ENCODE data around the gene HOXA13.

HOXA13 gene

DNA sequence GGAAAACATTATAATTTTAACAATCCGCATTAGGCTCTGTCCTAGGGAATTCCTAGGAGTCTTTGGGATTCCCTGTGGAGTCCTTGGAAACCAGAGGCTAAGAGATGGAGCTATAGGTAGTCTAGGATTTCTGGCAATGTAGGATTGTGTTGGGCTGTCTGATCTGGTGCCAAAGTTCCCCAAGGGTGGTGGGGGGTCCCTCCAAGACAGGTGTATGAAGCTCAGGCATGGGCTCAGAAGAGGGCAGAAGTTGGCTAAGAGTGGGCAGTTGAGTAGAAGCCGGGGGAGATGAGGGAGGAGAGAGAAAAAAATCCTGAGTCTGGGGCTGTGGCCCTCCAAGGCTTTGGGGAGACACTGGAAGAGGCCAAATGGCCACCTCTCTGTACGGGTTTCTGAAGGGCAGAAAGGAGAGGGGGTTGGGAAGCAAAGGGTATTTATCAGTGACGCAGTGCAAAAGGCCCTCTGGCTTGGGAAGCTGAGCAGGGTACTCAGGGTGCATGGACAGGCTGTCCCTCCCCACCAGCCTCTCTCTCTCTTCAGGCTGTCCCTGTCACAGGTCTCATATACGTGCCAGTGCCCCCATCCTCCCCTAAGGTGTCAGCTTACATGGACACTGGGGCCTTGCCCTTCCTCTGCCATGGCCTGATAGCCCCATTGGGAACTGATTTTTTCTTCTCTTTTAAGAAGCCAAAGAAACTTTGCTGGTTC lies 53.2 kb downstream of the HOXA13 start:
- no peak for FAIRE-seq

DNA sequence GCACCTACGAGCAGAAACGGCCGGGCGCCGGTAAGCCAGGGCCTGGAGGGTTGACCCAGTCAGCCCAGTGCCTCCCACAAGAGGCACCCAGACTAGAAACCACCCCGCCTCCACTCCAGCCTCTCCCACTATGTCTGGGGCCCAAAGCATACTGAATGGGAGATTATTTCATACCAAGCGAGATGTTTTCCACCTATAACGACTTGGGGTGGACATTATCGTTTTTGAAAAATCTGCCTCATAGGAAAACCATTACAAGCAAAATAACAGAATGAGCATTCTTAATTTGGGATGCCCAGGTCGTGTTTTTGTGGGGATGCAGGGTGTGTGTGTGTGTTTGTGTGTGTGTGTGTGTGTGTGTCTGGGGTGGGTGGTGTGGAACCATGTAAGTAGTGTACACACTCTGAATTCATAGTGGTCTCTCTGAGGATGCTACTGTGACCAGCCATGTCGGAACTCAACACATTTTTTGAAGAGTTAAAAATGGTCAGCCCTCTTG lies 53.9 kb downstream of the HOXA13 start:
- FAIRE-seq = no peak

DNA sequence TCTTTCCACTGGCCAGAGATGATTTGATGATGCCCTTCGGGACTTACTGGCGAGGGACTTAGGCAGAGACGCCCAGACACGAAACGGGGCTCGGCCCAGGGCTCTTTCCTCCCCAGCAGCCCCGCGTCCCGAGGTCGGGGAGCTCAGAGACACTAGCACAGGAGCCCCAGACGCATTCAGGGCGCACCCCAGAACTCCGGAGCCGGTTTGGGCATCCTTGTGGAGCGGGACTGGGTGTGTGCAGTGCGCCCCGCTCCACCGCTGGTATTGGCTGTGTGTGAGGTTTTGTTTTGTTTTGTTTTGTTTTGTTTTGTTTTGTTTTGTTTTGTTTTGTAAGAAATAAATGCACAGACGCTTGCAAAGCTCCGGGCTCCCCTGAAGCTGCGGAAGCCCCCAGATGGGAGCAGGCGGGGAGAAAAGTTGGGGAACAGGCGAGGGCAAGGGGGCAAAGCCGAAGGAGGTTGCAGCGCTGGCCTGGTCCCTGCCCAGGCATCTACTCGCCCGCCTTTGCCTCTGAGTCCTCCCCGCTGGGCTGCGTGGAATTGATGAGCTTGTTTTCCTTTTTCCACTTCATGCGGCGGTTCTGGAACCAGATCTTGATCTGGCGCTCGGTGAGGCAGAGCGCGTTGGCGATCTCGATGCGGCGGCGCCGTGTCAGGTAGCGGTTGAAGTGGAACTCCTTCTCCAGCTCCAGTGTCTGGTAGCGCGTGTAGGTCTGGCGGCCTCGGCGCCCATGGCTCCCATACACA lies 54.6 kb downstream of the HOXA13 start:
- no peak for FAIRE-seq

DNA sequence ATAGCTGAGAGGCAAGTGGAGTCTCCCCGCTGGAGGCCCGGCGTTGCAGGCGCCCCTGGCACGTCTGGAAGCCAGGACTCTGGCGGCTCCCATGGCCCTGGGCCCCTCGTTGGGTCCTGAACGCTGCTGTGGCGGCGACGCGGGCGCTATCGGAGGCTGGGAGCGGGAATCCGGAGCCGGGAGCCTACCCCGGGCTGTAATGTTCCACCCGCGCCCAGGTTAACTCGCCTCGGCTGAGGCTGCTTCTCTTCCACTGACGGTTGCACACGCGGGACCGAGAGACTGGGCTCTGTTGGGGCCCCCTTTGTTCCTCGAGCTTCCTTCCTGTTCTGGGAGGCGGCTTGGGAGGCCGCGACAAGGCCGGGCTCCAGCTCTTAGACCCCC lies 55.1 kb downstream of the HOXA13 start:
- FAIRE-seq = no peak
